HepG2 (cell line): ENCODE data around the gene CHCT1. TPM values are rescaled to one million over a fixed set of nuclear protein-coding genes. Genes with fewer than 3 reads are reported as not detected.

Experiments
- ARID4A ChIP-seq: sonication (generic); formaldehyde crosslinking; IDR thresholded peaks from 2 replicates; pipeline ENCODE4 v1.5.0; 2020; ENCODE audit warnings: mild to moderate bottlenecking, missing genetic modification reagents, borderline replicate concordance
- DPF2 ChIP-seq: sonication (generic); formaldehyde crosslinking; IDR thresholded peaks from 2 replicates; pipeline ENCODE4 v1.4.0; 2020; ENCODE audit warnings: mild to moderate bottlenecking, low read depth, missing genetic modification reagents, borderline replicate concordance
- GATAD2A ChIP-seq: IDR thresholded peaks from 2 replicates; pipeline ENCODE4 v1.6.1; 2016
- MAFK ChIP-seq, 2 experiments: IDR thresholded peaks in 1 of 2; conservative IDR thresholded peaks in 1 of 2; 2 replicates each; pipeline ENCODE4 v1.6.1; 2011; ENCODE audit warnings: improper control_type of control experiment in 2 of 2, low read length in 2 of 2
- MTA3 ChIP-seq: sonication (generic); formaldehyde crosslinking; IDR thresholded peaks from 2 replicates; pipeline ENCODE4 v1.4.0; 2020; ENCODE audit warnings: missing genetic modification reagents
- NFIB ChIP-seq: sonication (generic); formaldehyde crosslinking; IDR thresholded peaks from 2 replicates; pipeline ENCODE4 v1.9.0; 2021; ENCODE audit warnings: missing genetic modification reagents, mild to moderate bottlenecking, borderline replicate concordance
- SAP130 ChIP-seq: IDR thresholded peaks from 2 replicates; pipeline ENCODE4 v1.6.1; 2016; ENCODE audit warnings: low read depth
- SNAPC5 ChIP-seq: sonication (generic); formaldehyde crosslinking; IDR thresholded peaks from 2 replicates; pipeline ENCODE4 v1.8.1; 2023; ENCODE audit warnings: mild to moderate bottlenecking, missing genetic modification reagents, borderline replicate concordance
- SP140L ChIP-seq: sonication (generic); formaldehyde crosslinking; IDR thresholded peaks from 2 replicates; pipeline ENCODE4 v1.4.0; 2020; ENCODE audit warnings: missing genetic modification reagents, borderline replicate concordance
- TRIM24 ChIP-seq: sonication (generic); formaldehyde crosslinking; IDR thresholded peaks from 2 replicates; pipeline ENCODE4 v1.8.0; 2022; ENCODE audit warnings: mild to moderate bottlenecking, missing genetic modification reagents
- ZNF143 ChIP-seq: sonication (generic); formaldehyde crosslinking; IDR thresholded peaks from 2 replicates; pipeline ENCODE4 v1.4.0; 2020; ENCODE audit warnings: missing genetic modification reagents
- ZNF362 ChIP-seq: sonication (generic); formaldehyde crosslinking; IDR thresholded peaks from 2 replicates; pipeline ENCODE4 v1.4.0; 2020; ENCODE audit warnings: missing genetic modification reagents, mild to moderate bottlenecking, borderline replicate concordance
- ZNF569 ChIP-seq: sonication (generic); formaldehyde crosslinking; IDR thresholded peaks from 2 replicates; pipeline ENCODE4 v1.5.0; 2020; ENCODE audit warnings: mild to moderate bottlenecking, missing genetic modification reagents, moderate library complexity, borderline replicate concordance
- ZUFSP ChIP-seq: sonication (generic); formaldehyde crosslinking; IDR thresholded peaks from 2 replicates; pipeline ENCODE4 v1.9.0; 2021; ENCODE audit warnings: missing genetic modification reagents, mild to moderate bottlenecking, borderline replicate concordance
- polyA plus RNA-seq, 8 experiments: library from polyadenylated mRNA; depleted of rRNA in 3 of 8; stranded (reverse) in 7 of 8; unstranded in 1 of 8; fragments of >200 nt; fragmentation: Illumina TruSeq in 4 of 8; extraction: Trizol in 4 of 8; gene quantifications; 2 replicates each; pipeline versions ENCODE4 v1.2.1 to v1.2.3, GENCODE V29; 2011 to 2016; ENCODE audit warnings: low read depth in 4 of 8, missing spikeins in 1 of 8, mixed read lengths in 1 of 8; ENCODE audit not compliant: insufficient read depth in 1 of 8
- total RNA-seq, 5 experiments: library from RNA; depleted of rRNA; stranded (reverse); fragments of >200 nt; fragmentation: Illumina TruSeq; extraction: Trizol; gene quantifications; 2 replicates each; pipeline ENCODE4 v1.2.3, GENCODE V29; 2016; ENCODE audit warnings: low read depth in 1 of 5

The CHCT1 gene
- total and polyA plus RNA-seq, 2 of the 13 experiments (the other 11 are each of a cell fraction or from before 2014, with no cell fraction given): not detected

GRCh38 chr17:60421273-60422161 lies 772 bp upstream of the CHCT1 start (continued):
- no peak for TF ChIP-seq DPF2 (CRISPR knock-in tag)
- no peak for TF ChIP-seq ZNF143 (CRISPR knock-in tag)
- no peak for TF ChIP-seq SP140L (CRISPR knock-in tag)
- TF ChIP-seq SNAPC5 (CRISPR knock-in tag): no peak
- TF ChIP-seq ARID4A (CRISPR knock-in tag): 0 out of 2 replicates have a peak, but pooled peaks have one; percentile 20
- no peak; the same call in 1 of the 2 replicates for TF ChIP-seq ZNF362
- peak; percentile 25; the same call in 1 of the 2 replicates for TF ChIP-seq GATAD2A (CRISPR knock-in tag)
- no peak for TF ChIP-seq ZUFSP (CRISPR knock-in tag)
- no peak for TF ChIP-seq MTA3
- no peak for TF ChIP-seq MAFK (conservative IDR thresholded peaks at IDR 0.05 in 1 of 2, IDR thresholded peaks at IDR 0.05 in 1 of 2; ENCODE audit: low read length in 2 of 2)
- TF ChIP-seq SAP130: 0 out of 2 replicates have a peak, but pooled peaks have one; percentile 28
- TF ChIP-seq NFIB: no peak
- 0 out of 2 replicates have a peak, but pooled peaks have one; percentile 38 for TF ChIP-seq ZNF569 (CRISPR knock-in tag)
- TF ChIP-seq TRIM24 (CRISPR knock-in tag): no peak
